ELR (cell line): ENCODE data around the gene ACD.
A peak's percentile ranks its signal among the peaks of the same experiment; 100 is the strongest.

Experiments used
- DNase-seq: peaks from one replicate; pipeline ENCODE4 v3.0.0-alpha.2; 2015; ENCODE audit warnings: low read depth

The ACD gene

DNA sequence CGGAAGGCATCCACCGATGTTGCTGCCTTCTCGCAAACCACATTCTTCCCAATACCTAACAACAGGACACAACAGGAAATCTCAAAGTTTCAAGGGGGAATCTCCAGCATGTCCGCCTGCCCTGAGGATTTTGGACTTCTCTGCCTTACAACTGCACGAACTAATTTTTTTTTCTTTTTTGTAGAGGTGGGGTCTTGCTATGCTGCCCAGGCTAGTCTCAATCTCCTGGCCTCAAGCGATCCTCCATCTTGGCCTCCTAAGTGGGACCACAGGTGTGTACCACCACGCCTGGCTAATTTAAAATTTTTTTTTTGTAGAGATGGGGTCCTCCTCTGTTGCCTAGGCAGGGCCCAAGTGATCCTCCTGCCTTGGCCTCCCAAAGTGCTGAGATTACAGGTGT, 15.9 kb upstream of the ACD start:
- no peak for DNase-seq

GRCh38 chr16:67675579-67675935, 15.5 kb upstream of the ACD start:
- no peak for DNase-seq

DNA sequence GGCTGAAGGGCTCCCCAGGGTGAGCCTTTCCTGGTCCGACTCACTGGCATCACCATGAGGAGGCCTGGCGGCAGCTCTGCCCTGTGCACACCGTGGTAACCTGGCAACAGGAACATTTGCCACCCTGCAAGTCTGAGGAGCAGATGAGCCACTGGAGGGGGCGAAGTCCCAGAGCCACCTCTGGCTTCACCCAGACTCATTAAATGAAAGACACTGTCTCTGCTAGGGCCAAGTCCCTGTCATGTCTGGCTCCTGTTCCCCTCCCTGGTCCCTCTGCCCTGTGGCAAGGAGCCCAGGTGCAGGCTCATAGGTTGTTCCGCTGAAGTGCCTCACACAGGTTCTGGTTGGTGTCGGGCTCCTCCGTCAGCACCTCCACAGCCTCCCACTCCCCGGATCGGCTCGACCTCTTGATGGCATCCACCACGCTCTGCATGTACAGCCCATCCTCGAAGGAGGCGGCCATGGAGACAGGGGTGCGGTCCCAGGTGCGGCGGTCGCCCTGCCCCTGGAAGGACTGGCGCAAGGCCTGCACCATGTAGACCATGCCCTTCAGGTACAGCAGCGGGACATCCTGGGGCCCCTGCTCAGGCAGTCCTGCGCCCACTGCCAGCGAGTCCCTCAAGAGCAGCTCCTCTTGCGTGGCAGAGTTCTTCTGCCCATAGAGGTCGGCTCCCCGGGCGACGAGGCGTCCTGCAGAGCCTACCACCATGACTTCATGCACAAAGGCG, 15.0 kb upstream of the ACD start:
- no peak for DNase-seq

DNA sequence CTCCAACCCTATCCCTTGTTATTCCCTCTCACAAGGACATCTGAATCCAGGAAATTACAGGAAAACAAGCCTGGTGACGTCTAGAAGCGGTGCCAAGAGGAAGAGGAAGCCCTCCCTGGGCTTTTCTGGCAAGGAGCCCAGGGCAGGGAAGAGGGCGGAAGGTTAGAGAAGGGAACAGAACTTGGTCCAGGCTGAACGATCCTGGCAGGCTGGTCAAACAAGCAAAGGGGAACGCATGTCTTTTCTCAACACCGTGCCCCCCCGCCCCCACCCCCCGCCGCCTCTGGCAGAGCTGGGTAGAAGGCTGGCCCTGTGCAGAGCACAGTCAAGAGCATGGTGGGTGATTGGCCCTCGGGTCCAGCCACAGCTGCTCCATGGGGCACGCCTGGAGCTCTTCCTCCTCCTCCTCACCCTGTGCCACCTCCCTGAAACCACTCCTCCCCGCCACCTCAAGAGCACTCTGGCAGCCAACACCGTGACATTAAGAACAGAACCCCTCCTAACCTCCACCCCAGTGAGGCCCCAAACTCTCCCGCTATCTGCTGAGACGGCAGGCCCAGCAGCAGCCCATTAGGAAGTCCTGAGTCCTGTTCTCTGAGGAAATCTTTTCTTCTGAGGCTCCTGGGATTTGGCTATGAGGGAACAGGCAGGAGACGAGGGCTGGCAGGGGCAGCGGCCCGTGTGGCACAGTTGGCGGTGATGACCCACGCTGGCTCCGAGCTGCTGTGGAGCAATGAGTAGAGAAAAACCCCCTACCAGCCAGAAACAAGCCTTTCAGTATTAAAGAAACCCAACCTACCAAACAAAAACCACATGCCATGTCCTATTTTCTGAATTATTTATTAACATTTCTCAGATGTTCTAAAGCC, 13.9 kb upstream of the ACD start:
- DNase-seq, result no peak

DNA sequence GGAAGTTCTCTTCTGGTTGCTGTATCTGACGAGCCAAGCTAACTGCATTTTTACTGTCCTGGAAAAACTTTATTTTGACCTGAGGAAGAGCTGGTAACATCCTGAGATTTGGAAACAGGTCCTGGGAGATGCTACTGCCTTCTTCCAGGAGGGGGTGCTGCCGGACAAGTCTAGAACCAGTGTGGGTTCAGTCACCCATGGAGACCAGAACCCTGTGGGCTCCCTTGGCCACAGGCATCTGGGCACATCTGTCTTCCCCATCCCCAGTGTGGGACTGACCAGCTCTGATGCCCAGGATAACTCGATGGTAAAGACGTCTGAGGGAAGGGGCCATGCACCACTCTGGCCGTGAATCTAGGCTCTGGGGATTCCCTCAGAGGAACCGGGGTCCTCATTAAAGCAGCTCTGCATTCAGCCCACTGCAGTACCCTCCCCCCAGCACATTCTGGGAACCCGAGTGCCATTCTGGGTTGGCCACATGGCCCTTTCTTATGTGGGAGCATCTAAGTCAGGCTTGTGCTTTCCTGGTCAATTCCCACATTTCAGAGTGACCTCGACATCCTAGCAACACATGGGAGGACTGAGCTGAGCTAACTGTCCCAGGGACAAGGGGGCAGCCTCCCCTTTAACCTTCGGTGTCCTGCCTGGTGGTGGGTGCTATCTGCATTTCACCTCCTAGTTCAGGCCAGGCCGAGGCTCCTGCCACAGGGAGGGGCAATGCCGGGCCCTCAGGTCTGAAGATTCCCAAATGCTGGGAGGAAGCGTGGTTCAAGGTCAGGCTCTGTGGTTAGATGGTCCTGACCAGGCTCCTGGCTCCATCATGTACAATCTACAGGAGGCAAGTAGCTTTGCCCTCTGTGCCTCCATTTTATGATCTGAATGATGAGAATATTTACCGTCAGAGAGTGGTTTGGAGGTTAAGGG, 12.9 kb upstream of the ACD start:
- DNase-seq, result peak; percentile 80

DNA sequence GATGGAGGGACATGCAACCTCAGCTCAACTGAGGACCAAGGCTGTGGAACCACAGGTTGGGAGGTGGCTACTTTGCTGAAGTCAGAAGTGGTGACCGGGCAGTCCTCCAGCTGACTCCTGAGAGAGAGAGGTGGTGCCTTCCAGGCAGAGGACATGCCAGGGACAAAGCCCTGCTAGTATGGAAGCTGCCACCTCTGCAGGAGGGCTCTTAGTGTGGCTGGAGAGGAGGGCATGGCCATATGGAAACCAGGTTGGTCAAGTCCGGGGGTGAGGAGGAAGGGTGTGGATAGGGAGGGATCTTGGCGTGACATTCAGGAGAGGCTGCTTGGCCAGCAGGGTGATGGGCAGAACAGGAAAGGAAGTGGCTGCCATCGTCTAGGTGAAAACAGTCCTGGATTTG, 12.2 kb upstream of the ACD start:
- DNase-seq, result no peak

- no peak for DNase-seq
These were observed 9.5 kb upstream of the ACD start for GRCh38 chr16:67669499-67670101.

- DNase-seq, result no peak
These were observed 8.6 kb upstream of the ACD start for GRCh38 chr16:67668495-67669157.

GRCh38 chr16:67667817-67668494, 7.9 kb upstream of the ACD start:
- DNase-seq, result peak; percentile 96

DNA sequence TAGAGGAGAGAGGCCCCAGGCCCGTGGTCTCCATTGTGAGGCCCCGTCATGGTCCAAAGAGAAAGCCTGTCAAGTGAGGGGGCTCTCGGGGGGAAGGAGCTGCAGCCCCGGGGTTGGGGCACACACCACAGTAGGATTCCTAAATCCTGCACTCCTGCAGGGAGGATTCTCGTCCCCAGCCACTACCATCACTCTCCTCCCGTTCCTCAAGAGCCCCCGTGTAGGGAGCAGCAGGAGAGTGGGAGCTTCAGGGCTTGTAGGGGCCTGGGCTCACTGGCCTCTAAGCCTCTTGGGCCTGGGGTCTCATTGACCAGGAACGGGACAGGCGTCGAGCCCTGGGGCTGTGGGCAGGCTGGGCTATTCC, 7.4 kb upstream of the ACD start:
- DNase-seq, result no peak

DNA sequence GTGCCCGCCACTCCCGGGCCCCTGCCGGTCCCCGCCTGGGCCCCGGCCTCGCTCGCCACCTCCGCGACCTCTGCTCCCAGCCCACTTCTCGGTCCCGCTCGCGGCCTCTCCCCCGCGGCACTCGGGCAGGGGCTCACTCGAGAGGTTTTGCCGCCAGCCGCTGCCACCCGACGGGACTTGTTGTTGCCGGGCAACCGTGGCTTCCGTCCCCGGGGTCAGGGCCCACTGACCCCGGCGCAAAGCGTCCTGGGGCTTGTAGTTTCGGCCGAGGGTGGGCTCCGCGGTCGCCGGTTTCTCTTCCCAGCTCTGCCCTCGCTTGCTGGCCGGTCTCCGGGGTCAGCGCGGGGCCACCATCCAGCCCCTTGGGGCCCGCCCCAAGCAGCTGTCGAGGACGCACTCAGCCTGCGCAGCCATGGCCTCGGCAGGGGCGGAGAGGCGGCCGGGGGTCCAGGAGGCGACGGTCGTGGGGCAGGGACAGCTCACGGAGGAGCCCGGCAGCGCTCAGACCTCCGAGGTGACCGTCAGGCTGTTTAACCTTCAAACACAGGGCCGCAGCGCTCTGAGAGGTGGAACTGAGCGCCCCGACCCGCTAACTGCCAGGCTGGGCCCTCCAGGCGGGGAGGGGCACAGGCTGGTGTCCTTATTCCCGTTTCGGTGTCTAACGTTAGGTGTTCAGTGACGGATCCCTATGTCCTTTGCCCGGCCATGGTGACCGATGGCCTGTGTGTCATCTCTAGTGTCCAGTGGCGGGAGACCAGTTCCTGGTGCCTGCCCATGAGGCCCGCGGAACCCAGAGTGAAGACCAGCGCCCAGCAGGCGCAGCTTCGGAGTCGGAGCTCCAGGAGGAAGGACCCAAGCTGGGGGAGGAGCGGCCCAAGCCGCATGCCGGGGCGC, 6.7 kb upstream of the ACD start, which contains the start of the genes C16orf86 and ENKD1:
Gene C16orf86, plus strand, starts transcription at position 256 of the 894 bp plus-strand sequence. Its CDS starts 157 bp downstream, at position 413.
Gene ENKD1, minus strand, starts transcription at position 192 of the 894 bp plus-strand sequence. CDS start 308 bp downstream, outside the sequence.
- DNase-seq, result peak; percentile 83

GRCh38 chr16:67666032-67666551, 6.0 kb upstream of the ACD start:
- peak; percentile 62 for DNase-seq

DNA sequence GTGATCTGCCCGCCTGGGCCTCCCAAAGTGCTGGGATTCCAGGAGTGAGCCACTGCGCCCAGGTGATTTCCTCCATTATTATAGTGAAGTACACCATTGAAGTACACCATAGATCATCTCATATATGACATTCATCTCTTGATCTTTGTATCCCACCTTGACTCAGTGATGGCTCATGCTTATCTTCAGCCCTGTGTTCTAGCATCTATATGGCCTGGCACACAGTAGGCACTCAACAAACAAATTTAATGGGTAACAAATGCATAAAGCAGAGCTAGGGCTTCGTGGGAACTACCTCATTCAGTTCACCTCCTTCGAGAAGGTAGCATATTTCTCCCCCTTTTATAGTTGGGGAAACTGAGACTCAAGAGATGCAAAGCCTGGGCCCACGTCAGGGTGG, 5.5 kb upstream of the ACD start:
- no peak for DNase-seq

GRCh38 chr16:67664871-67665270, 4.8 kb upstream of the ACD start:
- DNase-seq, result no peak

DNA sequence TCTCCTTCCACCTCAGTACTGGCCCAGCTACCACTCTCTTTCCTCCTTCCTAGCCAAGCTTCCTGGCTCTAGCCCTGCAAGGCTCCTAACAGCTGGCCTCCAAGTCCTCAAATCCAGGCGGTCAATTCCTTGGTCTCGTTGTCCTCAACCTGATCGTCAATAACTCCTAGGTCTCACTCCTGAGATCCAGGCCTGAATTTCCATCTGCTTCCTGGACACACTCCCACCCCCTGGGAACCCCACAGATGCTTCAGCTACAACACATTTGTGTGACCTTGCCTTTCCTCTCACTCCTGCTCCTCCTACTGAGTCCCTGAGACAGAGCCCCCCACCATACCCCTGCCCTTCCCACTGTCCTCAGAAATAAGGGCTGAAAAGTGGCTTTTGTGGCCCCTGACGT, 4.2 kb upstream of the ACD start:
- DNase-seq, result no peak

GRCh38 chr16:67663877-67664222, 3.8 kb upstream of the ACD start:
- no peak for DNase-seq

DNA sequence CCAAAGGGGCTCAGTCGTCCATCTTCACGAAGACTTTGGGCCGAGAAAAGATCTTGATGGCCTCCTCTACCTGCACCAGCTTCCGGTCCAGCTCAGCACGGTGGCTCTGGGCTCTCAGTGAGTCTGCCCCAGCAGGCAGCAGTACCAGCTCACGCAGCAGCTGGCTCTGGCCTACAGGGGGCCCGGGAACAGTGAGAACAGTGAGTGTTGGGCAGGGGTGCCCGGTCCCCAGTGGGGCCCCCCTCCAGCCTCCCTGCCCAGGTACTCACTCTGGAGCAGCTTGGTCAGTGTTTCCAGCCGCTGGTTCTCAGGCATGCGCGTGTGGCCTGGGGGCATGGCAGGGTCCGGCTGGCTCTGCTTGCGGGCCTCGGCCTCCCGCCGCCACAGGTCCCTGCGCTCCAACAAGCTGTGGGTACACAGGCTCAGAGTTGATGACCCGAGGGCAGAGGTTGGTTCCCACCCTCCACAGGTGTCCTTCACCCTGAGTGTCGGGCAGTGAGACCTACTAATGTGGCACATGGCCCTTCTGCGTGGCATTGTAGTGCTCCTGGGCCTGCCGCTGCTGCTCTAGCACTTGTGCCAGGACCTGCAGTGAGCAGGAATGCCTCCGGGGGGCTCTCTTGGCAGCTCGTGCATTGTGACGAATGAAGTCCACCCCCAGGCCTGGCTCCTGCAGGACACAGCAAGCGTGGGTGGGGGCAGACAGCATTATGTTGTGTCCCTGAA, 3.3 kb upstream of the ACD start:
- peak; percentile 55 for DNase-seq

DNA sequence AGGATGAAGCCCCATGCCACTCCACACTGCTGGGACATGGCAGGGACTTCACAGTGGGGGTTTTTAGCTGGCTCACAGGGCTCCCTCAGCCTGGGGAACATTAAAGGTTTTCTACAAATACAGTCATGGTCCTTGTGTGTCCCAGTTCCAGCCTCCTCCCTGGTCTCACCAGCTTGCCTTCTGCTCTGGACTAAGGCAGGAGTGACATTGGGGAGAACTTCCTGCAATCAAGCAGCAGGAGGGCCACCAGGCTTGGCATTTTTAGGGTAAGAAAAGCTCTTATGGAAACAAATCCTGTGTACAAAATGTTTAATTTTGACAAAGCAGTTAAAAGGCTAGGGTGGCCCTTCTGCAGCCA, 2.6 kb upstream of the ACD start:
- DNase-seq, result no peak
